NB4 (cell line): ENCODE measurements around the gene ZNF469.

Experiments
- DNase-seq: peaks from one replicate; pipeline ENCODE4 v3.0.0; 2010; ENCODE audit warnings: low read depth
- H3K4me3 ChIP-seq: one replicate; pipeline ENCODE4 v1.5.1; 2011; ENCODE audit warnings: mild to moderate bottlenecking, low read depth, low read length, moderate library complexity
- CTCF ChIP-seq: IDR thresholded peaks from one replicate; pipeline ENCODE4 v1.5.1; 2012; ENCODE audit warnings: low read depth, low read length
- MAX ChIP-seq: IDR thresholded peaks from 2 replicates; pipeline ENCODE4 v1.6.1; 2011; ENCODE audit warnings: low read depth, low read length
- MYC ChIP-seq: IDR thresholded peaks from 2 replicates; pipeline ENCODE4 v1.6.1; 2011; ENCODE audit warnings: low read depth, low read length
- POLR2A ChIP-seq: IDR thresholded peaks from 2 replicates; pipeline ENCODE4 v1.6.1; 2011; ENCODE audit warnings: mild to moderate bottlenecking; ENCODE audit not compliant: insufficient read length; ENCODE audit errors: extremely low read depth

Gene ZNF469

GRCh38 chr16:88417684-88418476, 35.1 kb downstream of the ZNF469 start:
- H3K4me3 ChIP-seq: no peak overlapping the region
- no peak for DNase-seq
- no peak for TF ChIP-seq MYC
- peak; percentile 22; the same call in 1 of the 2 replicates for TF ChIP-seq MAX
- no peak for TF ChIP-seq POLR2A

- H3K4me3 ChIP-seq: no peak overlapping the region
- TF ChIP-seq CTCF (no peak), MAX (no peak), MYC (no peak), POLR2A (no peak)
- DNase-seq: no peak
Observed at GRCh38 chr16:88418869-88419268, 36.1 kb downstream of the ZNF469 start.

GRCh38 chr16:88419790-88420189, 37.0 kb downstream of the ZNF469 start:
- H3K4me3 ChIP-seq: no peak overlapping the region
- DNase-seq: no peak
- TF ChIP-seq MAX (no peak), CTCF (no peak), POLR2A (no peak), MYC (no peak)

GRCh38 chr16:88420496-88420895, 37.7 kb downstream of the ZNF469 start:
- no peak for DNase-seq
- H3K4me3 ChIP-seq: no peak overlapping the region
- TF ChIP-seq POLR2A (no peak), CTCF (no peak), MYC (no peak), MAX (no peak)

- TF ChIP-seq MYC: no peak
- no peak for DNase-seq
- H3K4me3 ChIP-seq: no peak overlapping the region
Observed at GRCh38 chr16:88421301-88421700, 38.5 kb downstream of the ZNF469 start.

- TF ChIP-seq POLR2A: no peak
- TF ChIP-seq MAX: no peak
- TF ChIP-seq MYC: no peak
- no peak for TF ChIP-seq CTCF
- no peak for DNase-seq
- H3K4me3 ChIP-seq: no peak overlapping the region
Observed at GRCh38 chr16:88421871-88422433, 39.2 kb downstream of the ZNF469 start.
